IMR-90 (cell line): Measurements from ENCODE around the gene ZFR. TPM values are rescaled to one million over a fixed set of nuclear protein-coding genes. Genes with fewer than 3 reads are reported as not detected.

Experiments
- ATAC-seq: fragments of 200-7000 bp; cut with Tn5 transposase; 2 replicates; pipeline ENCODE4 v1.9.1; 2020; ENCODE audit warnings: low read depth, mild to moderate bottlenecking, moderate library complexity
- BruUV-seq: library from RNA; stranded (reverse); fragments of 400-500 nt; replicated peaks from 2 replicates; lab custom pipeline; 2021; lab: Mats Ljungman, UMichigan
- CTCF ChIA-PET: fragments of 300-600 bp; formaldehyde crosslinking; extraction: SDS; loops from one replicate; lab custom pipeline; 2021; ENCODE audit warnings: antibody characterized with exemption; lab: Yijun Ruan, JAX
- POLR2A ChIA-PET: fragments of 300-600 bp; sonication (Branson Sonifier 250); formaldehyde crosslinking; loops from one replicate; lab custom pipeline; 2022; ENCODE audit warnings: antibody characterized with exemption; ENCODE audit not compliant: unreplicated experiment; lab: Charles Lee
- DNase-seq: peaks from one replicate; pipeline ENCODE4 v3.0.0; 2013
- H2AFZ ChIP-seq: replicated peaks from 2 replicates; pipeline ENCODE3; 2013; ENCODE audit warnings: low read length, mild to moderate bottlenecking; ENCODE audit not compliant: poor library complexity
- H2AK5ac ChIP-seq: 2 replicates; pipeline ENCODE4 v1.6.1; 2013; ENCODE audit warnings: low read depth, low read length, inconsistent platforms
- H2AK9ac ChIP-seq: replicated peaks from 2 replicates; pipeline ENCODE3; 2013; ENCODE audit warnings: mild to moderate bottlenecking, low read depth, low read length, moderate library complexity; ENCODE audit not compliant: poor library complexity
- H2BK120ac ChIP-seq: 2 replicates; pipeline ENCODE4 v1.6.1; 2013; ENCODE audit warnings: low read depth, low read length, inconsistent platforms
- H2BK15ac ChIP-seq: 3 replicates; pipeline ENCODE4 v1.6.1; 2013; ENCODE audit warnings: low read depth, low read length, inconsistent platforms
- H2BK20ac ChIP-seq: 2 replicates; pipeline ENCODE4 v1.6.1; 2013; ENCODE audit warnings: low read depth, mild to moderate bottlenecking, inconsistent platforms, low read length, moderate library complexity
- H2BK5ac ChIP-seq: 2 replicates; pipeline ENCODE4 v1.6.1; 2013; ENCODE audit warnings: mild to moderate bottlenecking, low read depth, low read length, inconsistent platforms; ENCODE audit not compliant: poor library complexity, severe bottlenecking
- H3K14ac ChIP-seq: replicated peaks from 2 replicates; pipeline ENCODE4 v1.6.1; 2013; ENCODE audit warnings: low read depth, low read length, inconsistent platforms
- H3K18ac ChIP-seq: 2 replicates; pipeline ENCODE4 v1.6.1; 2013; ENCODE audit warnings: low read depth, low read length, control low read depth
- H3K23ac ChIP-seq: 2 replicates; pipeline ENCODE4 v1.6.1; 2013; ENCODE audit warnings: low read depth, low read length, inconsistent platforms
- H3K27ac ChIP-seq: 2 replicates; pipeline ENCODE4 v1.5.1; 2013; ENCODE audit warnings: mild to moderate bottlenecking, control low read depth, low read length; ENCODE audit not compliant: insufficient read depth
- H3K27me3 ChIP-seq: 2 replicates; pipeline ENCODE4 v1.6.1; 2013; ENCODE audit warnings: low read length; ENCODE audit not compliant: control insufficient read depth, insufficient read depth
- H3K36me3 ChIP-seq: 2 replicates; pipeline ENCODE4 v1.6.1; 2013; ENCODE audit warnings: low read length, mixed read lengths; ENCODE audit not compliant: control insufficient read depth, insufficient read depth
- H3K4ac ChIP-seq: 2 replicates; pipeline ENCODE4 v1.6.1; 2013; ENCODE audit warnings: low read depth, low read length, inconsistent platforms
- H3K4me1 ChIP-seq: 2 replicates; pipeline ENCODE4 v1.6.1; 2013; ENCODE audit warnings: low read length, mixed read lengths; ENCODE audit not compliant: control insufficient read depth, insufficient read depth
- H3K4me2 ChIP-seq: 2 replicates; pipeline ENCODE4 v1.6.1; 2013; ENCODE audit warnings: low read depth, mild to moderate bottlenecking, control low read depth, low read length, moderate library complexity
- H3K4me3 ChIP-seq: 2 replicates; pipeline ENCODE4 v1.5.1; 2013; ENCODE audit warnings: low read depth, mild to moderate bottlenecking, control low read depth, low read length, moderate library complexity; ENCODE audit not compliant: insufficient read depth
- H3K56ac ChIP-seq: 2 replicates; pipeline ENCODE4 v1.6.1; 2013; ENCODE audit warnings: low read length, inconsistent platforms; ENCODE audit not compliant: insufficient read depth; ENCODE audit errors: extremely low read depth
- H3K79me1 ChIP-seq, 2 experiments: 2 replicates each; pipeline ENCODE4 v1.6.1; 2013; ENCODE audit warnings: low read length in 2 of 2, inconsistent platforms in 1 of 2, low read depth in 1 of 2
- H3K9ac ChIP-seq: 2 replicates; pipeline ENCODE4 v1.6.1; 2013; ENCODE audit warnings: low read depth, low read length, control low read depth
- H3K9me1 ChIP-seq: 2 replicates; pipeline ENCODE4 v1.6.1; 2013; ENCODE audit warnings: low read length, inconsistent platforms; ENCODE audit not compliant: insufficient read depth
- H3K9me3 ChIP-seq: 2 replicates; pipeline ENCODE4 v1.6.1; 2013; ENCODE audit warnings: low read length; ENCODE audit not compliant: control insufficient read depth, insufficient read depth
- H4K20me1 ChIP-seq: 2 replicates; pipeline ENCODE4 v1.6.1; 2013; ENCODE audit warnings: low read length, inconsistent platforms; ENCODE audit not compliant: insufficient read depth
- H4K5ac ChIP-seq: 2 replicates; pipeline ENCODE4 v1.6.1; 2013; ENCODE audit warnings: mild to moderate bottlenecking, low read depth, low read length, control low read depth
- H4K8ac ChIP-seq, 2 experiments: 2 replicates each; pipeline ENCODE4 v1.6.1; 2013; ENCODE audit warnings: low read depth in 2 of 2, low read length in 2 of 2, control low read depth in 1 of 2, inconsistent platforms in 1 of 2
- H4K91ac ChIP-seq: 2 replicates; pipeline ENCODE4 v1.6.1; 2013; ENCODE audit warnings: low read depth, low read length, inconsistent platforms; ENCODE audit not compliant: insufficient read depth
- BHLHE40 ChIP-seq: fragments of 150-350 bp; IDR thresholded peaks from 2 replicates; pipeline ENCODE4 v1.6.1; 2016; ENCODE audit warnings: mild to moderate bottlenecking, low read depth, low read length
- CHD1 ChIP-seq: IDR thresholded peaks from 2 replicates; pipeline ENCODE4 v1.6.1; 2012; ENCODE audit warnings: low read depth, low read length, improper control_type of control experiment
- FOS ChIP-seq: fragments of 150-350 bp; IDR thresholded peaks from 2 replicates; pipeline ENCODE4 v1.6.1; 2016; ENCODE audit warnings: low read depth, low read length
- MAFK ChIP-seq: IDR thresholded peaks from 2 replicates; pipeline ENCODE4 v1.6.1; 2012; ENCODE audit warnings: low read depth, low read length, improper control_type of control experiment
- MAZ ChIP-seq: IDR thresholded peaks from 2 replicates; pipeline ENCODE4 v1.6.1; 2012; ENCODE audit warnings: low read depth, mild to moderate bottlenecking, low read length, improper control_type of control experiment, moderate library complexity, borderline replicate concordance
- POLR2A ChIP-seq: IDR thresholded peaks from 2 replicates; pipeline ENCODE4 v1.6.1; 2012; ENCODE audit warnings: mild to moderate bottlenecking, low read depth, low read length
- RAD21 ChIP-seq: IDR thresholded peaks from 2 replicates; pipeline ENCODE4 v1.6.1; 2012; ENCODE audit warnings: low read length, improper control_type of control experiment
- SMC3 ChIP-seq: fragments of 150-350 bp; IDR thresholded peaks from 2 replicates; pipeline ENCODE4 v1.6.1; 2016; ENCODE audit warnings: low read depth, mild to moderate bottlenecking, antibody characterized with exemption, low read length, moderate library complexity
- WGBS, 2 experiments: methylation state at CpG; one replicate each; pipeline versions ENCODE4 v1.1.5 to v1.1.7; 2013; ENCODE audit warnings: missing lambda C conversion rate in 2 of 2; ENCODE audit not compliant: insufficient read length in 1 of 2; ENCODE audit errors: extremely low coverage in 2 of 2; 5-methylcytosine and 5-hydroxymethylcytosine counted together
- dilution Hi-C: fragments of 300-500 bp; cut with HindIII; formaldehyde crosslinking; loops from one replicate; pipeline ENCODE4 v1.14.3; 2018; ENCODE audit warnings: low sequenced_read_pairs; ENCODE audit not compliant: unreplicated experiment
- in situ Hi-C: fragments of 300-500 bp; cut with MboI; formaldehyde crosslinking; loops from 3 replicates; pipeline ENCODE4 v1.14.3; 2019; ENCODE audit warnings: low sequenced_read_pairs, inconsistent platforms, mixed read lengths
- intact Hi-C: fragments of 100-400 bp; cut with micrococcal nuclease; formaldehyde crosslinking; loops from 2 replicates; pipeline ENCODE4 v1.10.0; 2022
- polyA plus RNA-seq, 3 experiments: library from polyadenylated mRNA; depleted of rRNA; stranded (reverse); fragments of >200 nt; gene quantifications; 2 replicates each; pipeline ENCODE4 v1.2.3, GENCODE V29; 2012; ENCODE audit warnings: low replicate concordance in 1 of 3
- total RNA-seq: library from RNA; depleted of rRNA; stranded (reverse); fragments of >200 nt; gene quantifications from 2 replicates; pipeline ENCODE4 v1.2.3, GENCODE V29; 2012
- TF ChIP-seq, protein P1 (sequence below): conservative IDR thresholded peaks from 2 replicates; pipeline ENCODE4 v1.5.1; 2012; ENCODE audit warnings: mild to moderate bottlenecking, low read depth, low read length, improper control_type of control experiment
- TF ChIP-seq, protein P2 (sequence below): fragments of 150-350 bp; IDR thresholded peaks from 2 replicates; pipeline ENCODE4 v1.6.1; 2016; ENCODE audit warnings: low read depth, mild to moderate bottlenecking, low read length, moderate library complexity, borderline replicate concordance
- TF ChIP-seq, protein P3 (sequence below): fragments of 150-350 bp; IDR thresholded peaks from 2 replicates; pipeline ENCODE4 v1.6.1; 2017; ENCODE audit warnings: mild to moderate bottlenecking, antibody characterized with exemption, low read length, low read depth

Gene ZFR
- total and polyA plus RNA-seq, 2 of the 4 experiments (the other 2 are of a cell fraction) = 30.4 to 81.4 TPM

DNA sequence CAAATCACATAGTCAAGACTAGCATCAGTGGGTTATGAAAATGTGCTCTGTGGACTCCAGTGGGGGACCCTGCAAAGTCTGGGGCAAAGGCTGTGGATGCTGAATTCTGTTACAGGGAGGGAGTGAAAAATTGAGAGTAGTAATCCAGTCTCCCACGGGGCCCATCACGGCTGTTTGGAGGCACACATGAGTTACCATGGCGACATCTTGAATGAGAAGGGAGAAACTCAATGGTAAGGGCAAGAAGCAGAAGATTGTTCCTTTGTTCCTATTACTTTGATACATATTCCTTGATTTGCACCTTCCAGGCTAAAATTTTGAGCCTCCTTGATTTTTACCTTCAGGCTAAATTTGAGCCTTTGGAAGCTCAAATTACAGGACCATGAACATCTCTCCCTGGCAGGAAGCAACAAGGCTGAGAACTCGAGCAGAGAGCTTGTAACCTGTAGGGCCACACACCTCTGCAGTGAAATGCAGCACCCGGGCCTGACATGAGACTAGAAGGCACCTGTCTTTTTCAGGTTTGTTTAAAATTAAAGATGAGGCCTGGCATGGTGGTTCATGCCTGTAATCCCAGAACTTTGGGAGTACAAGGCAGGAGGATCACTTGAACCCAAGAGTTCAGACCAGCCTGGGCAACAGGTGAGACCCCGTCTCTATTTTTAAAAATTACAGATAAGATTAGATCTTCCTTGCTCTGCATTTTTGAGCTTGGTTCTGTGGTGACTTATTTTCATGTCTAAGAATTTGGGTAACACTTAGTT, 31.0 kb upstream of the ZFR start:
- H3K9me1 ChIP-seq = no peaks in the 10 kb centered on the region
- H4K91ac ChIP-seq = no peak overlapping the region
- in situ Hi-C loops = loop anchor here (25.0 kb wide), 1 partner anchor 712 kb away; no protein-coding TSS in a partner anchor
- no peak overlapping the region for H4K8ac ChIP-seq
- H4K5ac ChIP-seq = no peak overlapping the region
- H2AFZ ChIP-seq = no peak overlapping the region
- peaks cover 7% of the 10 kb centered on the region; the same call in 1 of the 2 replicates for H3K27me3 ChIP-seq
- no peak overlapping the region for H2BK20ac ChIP-seq
- no peak overlapping the region for H2BK120ac ChIP-seq
- ATAC-seq = no peak
- no peaks in the 10 kb centered on the region for H4K20me1 ChIP-seq
- H3K9ac ChIP-seq = no peak overlapping the region
- no peak overlapping the region for H3K4ac ChIP-seq
- BruUV-seq = no TSS peak
- no peak overlapping the region for H3K27ac ChIP-seq
- H2AK5ac ChIP-seq = no peak overlapping the region
- H3K4me3 ChIP-seq = no peak overlapping the region
- no peak overlapping the region for H3K14ac ChIP-seq
- H3K4me2 ChIP-seq = no peak overlapping the region
- TF ChIP-seq BHLHE40 (no peak), SMC3 (no peak), MAZ (no peak), MAFK (no peak), RAD21 (no peak), FOS (no peak), POLR2A (no peak), CHD1 (no peak)
- TF ChIP-seq, protein P1, sequence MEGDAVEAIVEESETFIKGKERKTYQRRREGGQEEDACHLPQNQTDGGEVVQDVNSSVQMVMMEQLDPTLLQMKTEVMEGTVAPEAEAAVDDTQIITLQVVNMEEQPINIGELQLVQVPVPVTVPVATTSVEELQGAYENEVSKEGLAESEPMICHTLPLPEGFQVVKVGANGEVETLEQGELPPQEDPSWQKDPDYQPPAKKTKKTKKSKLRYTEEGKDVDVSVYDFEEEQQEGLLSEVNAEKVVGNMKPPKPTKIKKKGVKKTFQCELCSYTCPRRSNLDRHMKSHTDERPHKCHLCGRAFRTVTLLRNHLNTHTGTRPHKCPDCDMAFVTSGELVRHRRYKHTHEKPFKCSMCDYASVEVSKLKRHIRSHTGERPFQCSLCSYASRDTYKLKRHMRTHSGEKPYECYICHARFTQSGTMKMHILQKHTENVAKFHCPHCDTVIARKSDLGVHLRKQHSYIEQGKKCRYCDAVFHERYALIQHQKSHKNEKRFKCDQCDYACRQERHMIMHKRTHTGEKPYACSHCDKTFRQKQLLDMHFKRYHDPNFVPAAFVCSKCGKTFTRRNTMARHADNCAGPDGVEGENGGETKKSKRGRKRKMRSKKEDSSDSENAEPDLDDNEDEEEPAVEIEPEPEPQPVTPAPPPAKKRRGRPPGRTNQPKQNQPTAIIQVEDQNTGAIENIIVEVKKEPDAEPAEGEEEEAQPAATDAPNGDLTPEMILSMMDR = no peak
- TF ChIP-seq, protein P2, sequence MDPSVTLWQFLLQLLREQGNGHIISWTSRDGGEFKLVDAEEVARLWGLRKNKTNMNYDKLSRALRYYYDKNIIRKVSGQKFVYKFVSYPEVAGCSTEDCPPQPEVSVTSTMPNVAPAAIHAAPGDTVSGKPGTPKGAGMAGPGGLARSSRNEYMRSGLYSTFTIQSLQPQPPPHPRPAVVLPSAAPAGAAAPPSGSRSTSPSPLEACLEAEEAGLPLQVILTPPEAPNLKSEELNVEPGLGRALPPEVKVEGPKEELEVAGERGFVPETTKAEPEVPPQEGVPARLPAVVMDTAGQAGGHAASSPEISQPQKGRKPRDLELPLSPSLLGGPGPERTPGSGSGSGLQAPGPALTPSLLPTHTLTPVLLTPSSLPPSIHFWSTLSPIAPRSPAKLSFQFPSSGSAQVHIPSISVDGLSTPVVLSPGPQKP = no peak
- TF ChIP-seq, protein P3, sequence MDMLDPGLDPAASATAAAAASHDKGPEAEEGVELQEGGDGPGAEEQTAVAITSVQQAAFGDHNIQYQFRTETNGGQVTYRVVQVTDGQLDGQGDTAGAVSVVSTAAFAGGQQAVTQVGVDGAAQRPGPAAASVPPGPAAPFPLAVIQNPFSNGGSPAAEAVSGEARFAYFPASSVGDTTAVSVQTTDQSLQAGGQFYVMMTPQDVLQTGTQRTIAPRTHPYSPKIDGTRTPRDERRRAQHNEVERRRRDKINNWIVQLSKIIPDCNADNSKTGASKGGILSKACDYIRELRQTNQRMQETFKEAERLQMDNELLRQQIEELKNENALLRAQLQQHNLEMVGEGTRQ = no peak
- dilution Hi-C loops = no loop called here
- ChIA-PET POLR2A (no interaction called here), CTCF (no interaction called here)
- intact Hi-C loops = no loop called here
- WGBS, 2 experiments = no CpG with 5 or more reads among the region's 6 CpGs
- H3K36me3 ChIP-seq = no peaks in the 10 kb centered on the region
- no peak overlapping the region for H2BK15ac ChIP-seq
- H3K9me3 ChIP-seq = no peaks in the 10 kb centered on the region
- no peak overlapping the region for H3K18ac ChIP-seq
- H3K23ac ChIP-seq = no peak overlapping the region
- no peak overlapping the region for H2AK9ac ChIP-seq
- no peak overlapping the region for H3K56ac ChIP-seq
- no peak for DNase-seq
- H2BK5ac ChIP-seq = no peak overlapping the region
- H3K4me1 ChIP-seq = no peaks in the 10 kb centered on the region
- H3K79me1 ChIP-seq = no peaks in the 10 kb centered on the region
